Caco-2 (cell line): ENCODE measurements around the gene RAB30. TPM values are rescaled to one million over a fixed set of nuclear protein-coding genes. Genes with fewer than 3 reads are reported as not detected.

Experiments
- BruUV-seq: library from RNA; stranded (reverse); fragments of 400-500 nt; replicated peaks from 2 replicates; lab custom pipeline; 2021; lab: Mats Ljungman, UMichigan
- CTCF ChIA-PET: fragments of 300-600 bp; sonication (Branson Sonifier 250); formaldehyde crosslinking; loops from one replicate; lab custom pipeline; 2022; ENCODE audit warnings: antibody characterized with exemption; lab: Charles Lee
- POLR2A ChIA-PET: fragments of 300-600 bp; sonication (Branson Sonifier 250); formaldehyde crosslinking; loops from one replicate; lab custom pipeline; 2022; ENCODE audit warnings: antibody characterized with exemption; lab: Charles Lee
- DNase-seq, 2 experiments: peaks; one replicate each; pipeline versions ENCODE4 v3.0.0 to v3.0.0-alpha.2; 2020 to 2022
- H3K27me3 ChIP-seq: replicated peaks from 2 replicates; pipeline ENCODE4 v1.6.0; 2011; ENCODE audit warnings: low read length; ENCODE audit not compliant: control insufficient read depth, insufficient read depth
- H3K36me3 ChIP-seq: 2 replicates; pipeline ENCODE4 v1.5.1; 2011; ENCODE audit warnings: low read length; ENCODE audit not compliant: control insufficient read depth, insufficient read depth
- H3K4me1 ChIP-seq: fragments of 250-450 bp; sonication (Bioruptor Pico); 2 replicates; pipeline ENCODE4 v1.5.1; 2020; ENCODE audit warnings: mild to moderate bottlenecking
- H3K4me3 ChIP-seq: 2 replicates; pipeline ENCODE4 v1.5.1; 2011; ENCODE audit warnings: low read depth, mild to moderate bottlenecking, control low read depth, low read length
- H3K9me3 ChIP-seq: fragments of 250-450 bp; sonication (Bioruptor Pico); 2 replicates; pipeline ENCODE4 v1.5.1; 2020; ENCODE audit warnings: mild to moderate bottlenecking, moderate library complexity
- H3K27ac Mint-ChIP-seq: one replicate; pipeline ENCODE4 v1.8.0; 2022; ENCODE audit warnings: mixed read lengths; ENCODE audit not compliant: unreplicated experiment
- H3K27me3 Mint-ChIP-seq: one replicate; pipeline ENCODE4 v1.8.0; 2022; ENCODE audit warnings: mixed read lengths; ENCODE audit not compliant: insufficient read depth, unreplicated experiment
- H3K36me3 Mint-ChIP-seq: one replicate; pipeline ENCODE4 v1.8.0; 2022; ENCODE audit warnings: mild to moderate bottlenecking, mixed read lengths; ENCODE audit not compliant: insufficient read depth, unreplicated experiment
- H3K4me1 Mint-ChIP-seq: one replicate; pipeline ENCODE4 v1.8.0; 2022; ENCODE audit warnings: low read depth, mixed read lengths; ENCODE audit not compliant: unreplicated experiment
- H3K4me3 Mint-ChIP-seq: one replicate; pipeline ENCODE4 v1.8.0; 2022; ENCODE audit warnings: mild to moderate bottlenecking, moderate library complexity, mixed read lengths; ENCODE audit not compliant: unreplicated experiment
- H3K9me3 Mint-ChIP-seq: one replicate; pipeline ENCODE4 v1.8.0; 2022; ENCODE audit warnings: mixed read lengths; ENCODE audit not compliant: unreplicated experiment
- intact Hi-C: fragments of 100-400 bp; cut with micrococcal nuclease; formaldehyde crosslinking; loops from one replicate; pipeline ENCODE4 v1.10.0; 2022; ENCODE audit not compliant: unreplicated experiment
- total RNA-seq: library from RNA; stranded (reverse); gene quantifications from 2 replicates; pipeline ENCODE4 v1.2.3, GENCODE V29; 2022
- TF ChIP-seq, protein P1 (sequence below), 2 experiments: fragments of 200-600 bp in 1 of 2; IDR thresholded peaks; 1 replicate in 1 of 2; 2 replicates in 1 of 2; pipeline versions ENCODE4 v1.5.1 to v1.8.0; 2011 to 2022; ENCODE audit warnings: antibody characterized with exemption in 1 of 2, control low read depth in 1 of 2, inconsistent platforms in 1 of 2, low read depth in 1 of 2, low read length in 1 of 2, mild to moderate bottlenecking in 1 of 2, moderate library complexity in 1 of 2; ENCODE audit not compliant: insufficient read depth in 1 of 2, severe bottlenecking in 1 of 2, unreplicated experiment in 1 of 2

The RAB30 gene
- total RNA-seq, 1 experiment from 2014 or later = 13.5 TPM

- peaks cover 55% of the 10 kb centered on the region for H3K36me3 Mint-ChIP-seq
- Histone ChIP-seq H3K36me3 (peaks cover 3% of the 10 kb centered on the region), H3K9me3 (no peaks in the 10 kb centered on the region), H3K4me1 (no peaks in the 10 kb centered on the region), H3K4me3 (no peak overlapping the region), H3K27me3 (no peaks in the 10 kb centered on the region)
- H3K9me3 Mint-ChIP-seq = no peaks in the 10 kb centered on the region
- ChIA-PET CTCF (no interaction called here), POLR2A (no interaction called here)
- TF ChIP-seq, protein P1, sequence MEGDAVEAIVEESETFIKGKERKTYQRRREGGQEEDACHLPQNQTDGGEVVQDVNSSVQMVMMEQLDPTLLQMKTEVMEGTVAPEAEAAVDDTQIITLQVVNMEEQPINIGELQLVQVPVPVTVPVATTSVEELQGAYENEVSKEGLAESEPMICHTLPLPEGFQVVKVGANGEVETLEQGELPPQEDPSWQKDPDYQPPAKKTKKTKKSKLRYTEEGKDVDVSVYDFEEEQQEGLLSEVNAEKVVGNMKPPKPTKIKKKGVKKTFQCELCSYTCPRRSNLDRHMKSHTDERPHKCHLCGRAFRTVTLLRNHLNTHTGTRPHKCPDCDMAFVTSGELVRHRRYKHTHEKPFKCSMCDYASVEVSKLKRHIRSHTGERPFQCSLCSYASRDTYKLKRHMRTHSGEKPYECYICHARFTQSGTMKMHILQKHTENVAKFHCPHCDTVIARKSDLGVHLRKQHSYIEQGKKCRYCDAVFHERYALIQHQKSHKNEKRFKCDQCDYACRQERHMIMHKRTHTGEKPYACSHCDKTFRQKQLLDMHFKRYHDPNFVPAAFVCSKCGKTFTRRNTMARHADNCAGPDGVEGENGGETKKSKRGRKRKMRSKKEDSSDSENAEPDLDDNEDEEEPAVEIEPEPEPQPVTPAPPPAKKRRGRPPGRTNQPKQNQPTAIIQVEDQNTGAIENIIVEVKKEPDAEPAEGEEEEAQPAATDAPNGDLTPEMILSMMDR (IDR thresholded peaks at IDR 0.05; ENCODE audit: insufficient read depth in 1 of 2, low read depth in 1 of 2, low read length in 1 of 2, severe bottlenecking in 1 of 2, unreplicated experiment in 1 of 2) = no peak
- no peak for DNase-seq
- H3K4me3 Mint-ChIP-seq = no peak overlapping the region
- intact Hi-C loops = loop anchor here (10.0 kb wide), 1 partner anchor 635 kb away; no protein-coding TSS in a partner anchor
- H3K27me3 Mint-ChIP-seq = no peaks in the 10 kb centered on the region
- H3K4me1 Mint-ChIP-seq = no peaks in the 10 kb centered on the region
- no peak overlapping the region for H3K27ac Mint-ChIP-seq
- no TSS peak for BruUV-seq
These were observed 8.1 kb upstream of the RAB30 start for GRCh38 chr11:83079820-83080219.

GRCh38 chr11:83078269-83078668, 6.6 kb upstream of the RAB30 start:
- CTCF ChIA-PET = no interaction called here
- H3K9me3 Mint-ChIP-seq = no peaks in the 10 kb centered on the region
- DNase-seq = no peak
- no peaks in the 10 kb centered on the region for H3K27me3 Mint-ChIP-seq
- peaks cover 62% of the 10 kb centered on the region for H3K36me3 Mint-ChIP-seq
- Histone ChIP-seq H3K27me3 (no peaks in the 10 kb centered on the region), H3K36me3 (peaks cover 5% of the 10 kb centered on the region), H3K4me3 (no peak overlapping the region), H3K9me3 (no peaks in the 10 kb centered on the region), H3K4me1 (peaks cover 6% of the 10 kb centered on the region)
- no TSS peak for BruUV-seq
- POLR2A ChIA-PET = no interaction called here
- H3K4me3 Mint-ChIP-seq = no peak overlapping the region
- H3K4me1 Mint-ChIP-seq = no peaks in the 10 kb centered on the region
- TF ChIP-seq, protein P1 (IDR thresholded peaks at IDR 0.05; ENCODE audit: insufficient read depth in 1 of 2, low read depth in 1 of 2, low read length in 1 of 2, severe bottlenecking in 1 of 2, unreplicated experiment in 1 of 2) = no peak
- intact Hi-C loops = loop anchor here (10.0 kb wide), 1 partner anchor 637 kb away; no protein-coding TSS in a partner anchor
- no peak overlapping the region for H3K27ac Mint-ChIP-seq

DNA sequence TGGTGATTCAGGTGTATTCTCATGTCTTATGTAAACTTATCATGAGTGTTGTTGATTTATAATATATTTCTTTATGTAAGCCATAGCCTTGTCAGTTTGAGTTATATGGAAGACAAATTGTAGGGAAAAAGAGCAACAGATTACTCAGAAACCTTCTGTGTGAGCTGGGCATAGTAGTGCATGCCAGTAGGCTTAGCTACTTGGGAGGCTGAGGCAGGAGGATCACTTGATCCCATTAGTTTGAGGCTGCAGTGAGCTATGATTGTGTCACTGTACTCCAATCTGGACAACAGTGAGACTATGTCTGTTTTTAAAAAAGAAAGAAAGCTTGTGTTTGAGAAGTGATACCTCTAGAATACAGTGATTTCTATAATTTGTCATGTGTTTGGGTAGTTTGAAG, 2.2 kb upstream of the RAB30 start:
- CTCF ChIA-PET = no interaction called here
- Mint-ChIP-seq H3K27me3 (no peaks in the 10 kb centered on the region), H3K4me1 (peaks cover 16% of the 10 kb centered on the region), H3K9me3 (no peaks in the 10 kb centered on the region), H3K4me3 (no peak overlapping the region), H3K27ac (no peak overlapping the region), H3K36me3 (peaks cover 46% of the 10 kb centered on the region)
- TF ChIP-seq, protein P1 (IDR thresholded peaks at IDR 0.05; ENCODE audit: insufficient read depth in 1 of 2, low read depth in 1 of 2, low read length in 1 of 2, severe bottlenecking in 1 of 2, unreplicated experiment in 1 of 2) = no peak
- BruUV-seq = no TSS peak
- Histone ChIP-seq H3K4me3 (no peak overlapping the region), H3K4me1 (peaks cover 27% of the 10 kb centered on the region), H3K27me3 (no peaks in the 10 kb centered on the region), H3K36me3 (peaks cover 4% of the 10 kb centered on the region), H3K9me3 (no peaks in the 10 kb centered on the region)
- DNase-seq = no peak
- intact Hi-C loops = loop anchor here (5.0 to 10.0 kb wide), 2 partner anchors 152 to 641 kb away; no protein-coding TSS in a partner anchor
- POLR2A ChIA-PET = no interaction called here
